GM21526 (cell line): Measurements from ENCODE around the gene SCAMP5.

Source experiments
- ATAC-seq: cut with Tn5 transposase; IDR thresholded peaks from one replicate; pipeline ENCODE4 v1.9.1; 2021; ENCODE audit warnings: moderate library complexity; ENCODE audit not compliant: unreplicated experiment, low FRiP score

SCAMP5 gene

GRCh38 chr15:75065851-75066509 is 70.6 kb downstream of the SCAMP5 start:
- ATAC-seq: no peak

- ATAC-seq: no peak
Measured at GRCh38 chr15:75067123-75067830, 71.9 kb downstream of the SCAMP5 start.

- no peak for ATAC-seq
Measured at GRCh38 chr15:75068748-75069147, 73.4 kb downstream of the SCAMP5 start.

GRCh38 chr15:75069301-75069925 is 74.0 kb downstream of the SCAMP5 start:
- peak; percentile 64 for ATAC-seq

- no peak for ATAC-seq
Measured at GRCh38 chr15:75070674-75071073, 75.3 kb downstream of the SCAMP5 start.
